NB4 (cell line): ENCODE results near the gene STARD3NL.
"Not testable (repeated sequence)": the region's sequence is repeated elsewhere in the genome, so short reads cannot be mapped to it uniquely, and the experiment has no call there.

ENCODE experiments used
- CTCF ChIP-seq: IDR thresholded peaks from one replicate; pipeline ENCODE4 v1.5.1; 2012; ENCODE audit warnings: low read depth, low read length
- POLR2A ChIP-seq: IDR thresholded peaks from 2 replicates; pipeline ENCODE4 v1.6.1; 2011; ENCODE audit warnings: mild to moderate bottlenecking; ENCODE audit not compliant: insufficient read length; ENCODE audit errors: extremely low read depth

GRCh38 chr7:38175547-38175946 is 2.5 kb upstream of the STARD3NL start:
- not testable (repeated sequence) for TF ChIP-seq CTCF, POLR2A
